Endothelial cell (in vitro differentiated cells): Measurements from ENCODE around the gene BCAP31. TPM values are rescaled to one million over a fixed set of nuclear protein-coding genes. Genes with fewer than 3 reads are reported as not detected.

Experiments
- DNase-seq: peaks from one replicate; pipeline ENCODE4 v3.0.0; 2021; ENCODE audit warnings: low spot score
- H3K27ac Mint-ChIP-seq: one replicate; pipeline ENCODE4 v1.8.0; 2021; ENCODE audit warnings: mixed read lengths, inconsistent platforms; ENCODE audit not compliant: unreplicated experiment
- H3K27me3 Mint-ChIP-seq: one replicate; pipeline ENCODE4 v1.8.0; 2021; ENCODE audit warnings: mild to moderate bottlenecking, moderate library complexity, mixed read lengths, inconsistent platforms; ENCODE audit not compliant: unreplicated experiment
- H3K36me3 Mint-ChIP-seq: one replicate; pipeline ENCODE4 v1.8.0; 2021; ENCODE audit warnings: mild to moderate bottlenecking, low read depth, mixed read lengths, inconsistent platforms; ENCODE audit not compliant: unreplicated experiment
- H3K4me1 Mint-ChIP-seq: one replicate; pipeline ENCODE4 v1.8.0; 2021; ENCODE audit warnings: mild to moderate bottlenecking, mixed read lengths, inconsistent platforms; ENCODE audit not compliant: unreplicated experiment
- H3K4me3 Mint-ChIP-seq: one replicate; pipeline ENCODE4 v1.8.0; 2021; ENCODE audit warnings: mild to moderate bottlenecking, mixed read lengths, inconsistent platforms; ENCODE audit not compliant: unreplicated experiment
- H3K9me3 Mint-ChIP-seq: one replicate; pipeline ENCODE4 v1.8.0; 2021; ENCODE audit warnings: mixed read lengths, inconsistent platforms; ENCODE audit not compliant: unreplicated experiment
- total RNA-seq: library from RNA; stranded (reverse); fragmentation: NEBNext Ultra II Directional; extraction: Animal tissue kit (Norgen Biotek cat#: 25700); gene quantifications from one replicate; pipeline ENCODE4 v1.2.1, GENCODE V29; 2021; ENCODE audit not compliant: unreplicated experiment
- TF ChIP-seq, protein P1 (sequence below): fragments of 200-600 bp; sonication (generic); IDR thresholded peaks from one replicate; pipeline ENCODE4 v1.5.0; 2021; ENCODE audit warnings: antibody characterized with exemption; ENCODE audit not compliant: unreplicated experiment

The BCAP31 gene
- total RNA-seq, 1 donor from 2014 or later = 282 TPM

DNA sequence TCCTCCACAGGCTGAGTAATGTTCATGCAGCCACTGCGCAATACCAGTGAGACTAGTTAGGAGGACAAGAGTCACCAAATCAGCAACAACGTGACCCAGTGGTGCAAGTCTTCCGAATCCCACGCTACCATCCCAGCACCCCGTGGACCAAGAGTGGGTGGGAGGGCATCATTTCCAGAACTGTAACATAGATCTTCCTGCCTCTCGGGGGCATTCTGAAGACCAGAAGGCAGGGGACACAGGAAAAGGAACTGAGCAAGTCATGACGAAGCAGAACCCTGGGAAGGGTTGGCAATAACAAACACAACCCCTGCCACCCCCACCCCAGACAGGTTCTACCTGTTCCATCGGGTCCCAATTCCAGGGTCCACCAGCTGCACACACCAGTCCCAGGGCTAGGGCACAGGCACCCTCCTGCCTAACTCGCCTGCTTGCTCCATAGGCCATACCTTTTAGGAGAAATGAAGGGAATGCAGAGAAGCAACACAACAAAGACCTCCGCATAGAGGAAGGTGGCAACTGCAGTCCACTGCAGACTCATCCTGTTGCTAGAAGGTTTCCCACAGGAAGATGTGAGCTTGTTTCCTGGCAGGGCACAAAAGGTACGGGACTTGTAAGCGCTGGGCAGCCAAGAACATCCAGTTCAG is 1.4 kb downstream of the BCAP31 start:
- H3K4me1 Mint-ChIP-seq = peaks cover 12% of the 10 kb centered on the region
- peak overlapping the region; percentile 84 for H3K27ac Mint-ChIP-seq
- TF ChIP-seq, protein P1, sequence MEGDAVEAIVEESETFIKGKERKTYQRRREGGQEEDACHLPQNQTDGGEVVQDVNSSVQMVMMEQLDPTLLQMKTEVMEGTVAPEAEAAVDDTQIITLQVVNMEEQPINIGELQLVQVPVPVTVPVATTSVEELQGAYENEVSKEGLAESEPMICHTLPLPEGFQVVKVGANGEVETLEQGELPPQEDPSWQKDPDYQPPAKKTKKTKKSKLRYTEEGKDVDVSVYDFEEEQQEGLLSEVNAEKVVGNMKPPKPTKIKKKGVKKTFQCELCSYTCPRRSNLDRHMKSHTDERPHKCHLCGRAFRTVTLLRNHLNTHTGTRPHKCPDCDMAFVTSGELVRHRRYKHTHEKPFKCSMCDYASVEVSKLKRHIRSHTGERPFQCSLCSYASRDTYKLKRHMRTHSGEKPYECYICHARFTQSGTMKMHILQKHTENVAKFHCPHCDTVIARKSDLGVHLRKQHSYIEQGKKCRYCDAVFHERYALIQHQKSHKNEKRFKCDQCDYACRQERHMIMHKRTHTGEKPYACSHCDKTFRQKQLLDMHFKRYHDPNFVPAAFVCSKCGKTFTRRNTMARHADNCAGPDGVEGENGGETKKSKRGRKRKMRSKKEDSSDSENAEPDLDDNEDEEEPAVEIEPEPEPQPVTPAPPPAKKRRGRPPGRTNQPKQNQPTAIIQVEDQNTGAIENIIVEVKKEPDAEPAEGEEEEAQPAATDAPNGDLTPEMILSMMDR = no peak
- peaks cover 6% of the 10 kb centered on the region for H3K36me3 Mint-ChIP-seq
- peaks cover 12% of the 10 kb centered on the region for H3K27me3 Mint-ChIP-seq
- H3K9me3 Mint-ChIP-seq = no peaks in the 10 kb centered on the region
- peak overlapping the region; percentile 93 for H3K4me3 Mint-ChIP-seq
- DNase-seq = no peak

DNA sequence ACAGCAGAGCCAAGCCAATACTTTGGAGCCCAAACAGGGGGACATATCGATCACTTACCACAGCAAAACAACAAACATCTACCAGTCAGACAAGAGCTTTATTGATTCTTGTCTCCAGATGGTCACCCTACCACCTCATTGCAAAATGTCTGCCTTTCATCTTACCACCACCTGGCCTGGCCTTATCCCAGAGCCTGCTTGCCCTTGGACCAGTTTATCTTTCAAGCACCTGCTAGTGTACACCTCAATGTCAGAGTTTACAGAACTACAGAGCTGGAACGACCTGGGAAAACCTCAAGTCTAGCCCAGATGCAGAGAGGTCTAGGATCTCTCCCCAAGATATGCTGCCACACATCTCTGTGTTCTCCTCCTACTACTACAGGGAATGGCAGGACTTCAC is 4.5 kb downstream of the BCAP31 start:
- no peak for DNase-seq
- TF ChIP-seq, protein P1 = no peak
- no peaks in the 10 kb centered on the region for H3K9me3 Mint-ChIP-seq
- peaks cover 11% of the 10 kb centered on the region for H3K27me3 Mint-ChIP-seq
- no peak overlapping the region for H3K4me3 Mint-ChIP-seq
- peaks cover 11% of the 10 kb centered on the region for H3K36me3 Mint-ChIP-seq
- H3K27ac Mint-ChIP-seq = no peak overlapping the region
- H3K4me1 Mint-ChIP-seq = peaks cover 5% of the 10 kb centered on the region

DNA sequence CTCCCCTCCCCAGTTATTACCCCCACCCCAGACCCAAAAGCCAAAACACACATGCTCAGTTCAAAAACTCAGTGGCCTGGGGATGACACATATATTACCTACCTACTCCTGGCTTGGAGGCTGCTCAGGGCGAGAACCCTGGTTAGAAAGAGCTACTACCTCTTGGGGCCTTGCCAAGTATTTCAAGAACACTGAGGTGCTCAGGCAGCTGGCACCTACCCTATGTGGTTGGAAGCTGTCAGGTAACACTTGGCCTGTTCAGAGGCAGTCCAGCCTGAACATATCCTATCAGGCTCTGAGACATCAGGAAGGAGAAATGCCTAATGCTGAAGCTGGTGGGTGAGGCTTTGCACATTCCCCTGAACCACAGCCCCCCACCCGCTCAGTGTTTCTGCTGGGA is 4.9 kb downstream of the BCAP31 start:
- Mint-ChIP-seq H3K4me3 (no peak overlapping the region), H3K36me3 (peaks cover 12% of the 10 kb centered on the region), H3K27me3 (peaks cover 11% of the 10 kb centered on the region), H3K27ac (no peak overlapping the region), H3K4me1 (peaks cover 6% of the 10 kb centered on the region), H3K9me3 (no peaks in the 10 kb centered on the region)
- TF ChIP-seq, protein P1 = no peak
- DNase-seq = no peak

DNA sequence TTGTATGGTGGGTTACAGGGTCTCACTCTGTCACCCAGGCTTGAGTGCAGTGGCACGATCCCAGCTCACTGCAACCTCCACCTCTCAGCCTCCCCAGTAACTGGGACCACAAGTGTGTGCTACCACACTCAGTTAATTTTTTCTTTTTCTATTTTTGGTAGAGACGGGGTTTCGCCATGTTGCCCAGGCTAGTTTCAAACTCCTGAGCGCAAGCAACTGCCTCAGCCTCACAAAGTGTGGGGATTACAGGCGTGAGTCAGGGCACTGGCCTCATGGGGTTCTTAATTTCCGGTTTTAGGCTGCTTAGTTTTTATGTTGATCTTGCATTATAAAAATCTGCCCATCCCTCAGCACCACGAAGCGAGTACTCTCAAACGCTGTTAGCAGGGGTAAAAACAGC is 6.7 kb downstream of the BCAP31 start:
- Mint-ChIP-seq H3K36me3 (peaks cover 19% of the 10 kb centered on the region), H3K4me1 (peaks cover 8% of the 10 kb centered on the region), H3K4me3 (no peak overlapping the region), H3K27me3 (peaks cover 5% of the 10 kb centered on the region), H3K9me3 (no peaks in the 10 kb centered on the region), H3K27ac (no peak overlapping the region)
- TF ChIP-seq, protein P1 = no peak
- no peak for DNase-seq

DNA sequence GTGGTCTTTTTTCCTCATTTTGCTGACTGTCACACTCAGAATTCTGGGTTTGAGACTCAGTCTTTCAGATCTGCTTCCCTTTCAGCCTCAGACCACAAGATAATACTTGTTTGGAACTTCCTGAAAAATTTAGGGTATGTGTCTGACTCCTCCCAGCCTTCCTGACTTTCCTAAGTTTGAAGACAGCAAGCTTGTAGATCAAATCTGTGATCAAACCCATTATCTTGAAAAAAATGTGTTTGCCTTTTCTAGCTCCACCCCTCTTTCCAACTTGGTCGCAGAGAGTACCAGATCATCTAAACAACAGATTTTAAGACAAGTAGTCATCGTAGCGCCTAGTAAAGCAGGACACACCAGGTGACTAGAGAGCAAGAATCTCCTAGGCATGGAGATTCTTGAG is 9.9 kb downstream of the BCAP31 start:
- TF ChIP-seq, protein P1 = no peak
- Mint-ChIP-seq H3K9me3 (no peaks in the 10 kb centered on the region), H3K36me3 (peaks cover 19% of the 10 kb centered on the region), H3K27ac (peak overlapping the region; percentile 24), H3K4me3 (no peak overlapping the region), H3K4me1 (peaks cover 3% of the 10 kb centered on the region), H3K27me3 (peaks cover 1% of the 10 kb centered on the region)
- no peak for DNase-seq
